Colonic mucosa (tissue), 4 donors: ENCODE data around the gene CHSY1. TPM values are rescaled to one million over a fixed set of nuclear protein-coding genes. Genes with fewer than 3 reads are reported as not detected.

ENCODE experiments used
- DNase-seq: peaks from one replicate; pipeline ENCODE4 v3.0.0-alpha.2; 2020
- H3K27ac ChIP-seq: fragments of 200-600 bp; one replicate; pipeline ENCODE4 v1.8.0; 2021
- H3K27me3 ChIP-seq: fragments of 200-600 bp; one replicate; pipeline ENCODE4 v1.8.0; 2021
- H3K36me3 ChIP-seq: fragments of 200-600 bp; one replicate; pipeline ENCODE4 v1.8.0; 2021
- H3K4me1 ChIP-seq: fragments of 200-600 bp; one replicate; pipeline ENCODE4 v1.8.0; 2021; ENCODE audit warnings: mild to moderate bottlenecking
- H3K4me3 ChIP-seq: fragments of 200-600 bp; one replicate; pipeline ENCODE4 v1.8.0; 2021
- H3K9ac ChIP-seq, 2 donors: one replicate each; pipeline ENCODE4 v1.7.0; 2013; ENCODE audit warnings: control low read depth in 2 of 2, low read depth in 2 of 2, low read length in 2 of 2
- H3K9me3 ChIP-seq: fragments of 200-600 bp; one replicate; pipeline ENCODE4 v1.8.0; 2021
- CTCF ChIP-seq: fragments of 200-600 bp; IDR thresholded peaks from one replicate; pipeline ENCODE4 v1.8.0; 2022; ENCODE audit warnings: antibody characterized with exemption, mild to moderate bottlenecking
- intact Hi-C: fragments of 100-400 bp; cut with DNase I; formaldehyde crosslinking; loops from one replicate; pipeline ENCODE4 v1.14.1; 2022
- total RNA-seq, 2 donors: library from RNA; stranded (reverse); fragmentation: NEBNext Ultra II Directional in 1 of 2; extraction: Animal tissue kit (Norgen Biotek cat#: 25700) in 1 of 2; gene quantifications; one replicate each; pipeline ENCODE4 v1.2.1, GENCODE V29; 2021
- donor health status: healthy.
- donor health status: DM: no; HTN: no; CAD: no.
- donor health status: DM: no; HTN: no; CAD: no.

CHSY1 gene
- total RNA-seq, 2 donors from 2014 or later, result 12.3 to 13.7 TPM

GRCh38 chr15:101277943-101278564 is 26.2 kb upstream of the CHSY1 start:
- Histone ChIP-seq H3K9ac (peak overlapping the region; percentile 40 to 72), H3K27me3 (no peaks in the 10 kb centered on the region)

GRCh38 chr15:101277038-101277822 is 25.4 kb upstream of the CHSY1 start, which contains the start of gene SELENOS:
Gene SELENOS (minus strand): TSS chr15:101277485. CDS start chr15:101277417, 68 bp downstream.
- TF ChIP-seq CTCF, result no peak
- Histone ChIP-seq H3K27ac (peak within 1 kb of the TSS; percentile 92), H3K9ac (peak within 1 kb of the TSS; percentile 83 to 95), H3K27me3 (no peaks in the 10 kb centered on the region), H3K4me1 (peaks cover 8% of the 10 kb centered on the region), H3K36me3 (peaks cover 26% of the 10 kb centered on the region), H3K9me3 (no peaks in the 10 kb centered on the region), H3K4me3 (peak within 1 kb of the TSS; percentile 97)
- intact Hi-C loops, result no loop called here
- peak; percentile 94 for DNase-seq

More at GRCh38 chr15:101277943-101278564, 26.2 kb upstream of the CHSY1 start:
- intact Hi-C loops, result no loop called here
- Histone ChIP-seq H3K4me1 (peaks cover 8% of the 10 kb centered on the region), H3K9me3 (no peaks in the 10 kb centered on the region), H3K4me3 (peak overlapping the region; percentile 97), H3K36me3 (peaks cover 17% of the 10 kb centered on the region), H3K27ac (peak overlapping the region; percentile 92)
- peak; percentile 34 for DNase-seq
- TF ChIP-seq CTCF, result no peak

- intact Hi-C loops, result no loop called here
These were observed 24.7 kb upstream of the CHSY1 start for GRCh38 chr15:101276501-101277037.

GRCh38 chr15:101275018-101275417 is 23.2 kb upstream of the CHSY1 start:
- intact Hi-C loops, result no loop called here
- Histone ChIP-seq H3K4me1 (peaks cover 8% of the 10 kb centered on the region), H3K9ac (no peak overlapping the region), H3K27ac (no peak overlapping the region), H3K36me3 (peaks cover 23% of the 10 kb centered on the region), H3K27me3 (no peaks in the 10 kb centered on the region), H3K4me3 (no peak overlapping the region), H3K9me3 (no peaks in the 10 kb centered on the region)
- no peak for TF ChIP-seq CTCF
- DNase-seq, result no peak

More at GRCh38 chr15:101276501-101277037, 24.7 kb upstream of the CHSY1 start:
- Histone ChIP-seq H3K36me3 (peaks cover 23% of the 10 kb centered on the region), H3K27me3 (no peaks in the 10 kb centered on the region), H3K27ac (peak overlapping the region; percentile 92), H3K4me1 (peaks cover 8% of the 10 kb centered on the region), H3K9ac (peak overlapping the region; percentile 83 to 95), H3K9me3 (no peaks in the 10 kb centered on the region), H3K4me3 (peak overlapping the region; percentile 97)
- DNase-seq, result no peak
- no peak for TF ChIP-seq CTCF

- Histone ChIP-seq H3K27me3 (no peaks in the 10 kb centered on the region), H3K4me3 (no peak overlapping the region), H3K36me3 (peaks cover 23% of the 10 kb centered on the region), H3K27ac (no peak overlapping the region), H3K9me3 (no peaks in the 10 kb centered on the region), H3K9ac (no peak overlapping the region), H3K4me1 (peaks cover 8% of the 10 kb centered on the region)
- intact Hi-C loops, result no loop called here
- DNase-seq, result no peak
- TF ChIP-seq CTCF, result no peak
These were observed 21.7 kb upstream of the CHSY1 start for GRCh38 chr15:101273534-101273933.
